ENCODE data around the gene SPOCK1. TPM values are rescaled to one million over a fixed set of nuclear protein-coding genes. Genes with fewer than 3 reads are reported as not detected.

Gene SPOCK1
- polyA plus RNA-seq, 1 experiment: 304 TPM

GRCh38 chr5:137167187-137167586 lies 331.9 kb downstream of the SPOCK1 start:
- no peak for TF ChIP-seq CTCF (IDR thresholded peaks at IDR 0.05; ENCODE audit: insufficient read depth, low read depth, low read length)
- POLR2A ChIA-PET: no interaction called here
- H3K4me3 ChIP-seq (ENCODE audit: low read depth, low read length): no peak overlapping the region
- no peaks in the 10 kb centered on the region for H3K27me3 ChIP-seq (ENCODE audit: control insufficient read depth, insufficient read depth, low read length)
- CTCF ChIA-PET: no interaction called here
- H3K36me3 ChIP-seq (ENCODE audit: control insufficient read depth, insufficient read depth, low read length): no peaks in the 10 kb centered on the region
- no peak for DNase-seq (ENCODE audit: low read depth)

- Histone ChIP-seq H3K27me3 (ENCODE audit: control insufficient read depth, insufficient read depth, low read length) (no peaks in the 10 kb centered on the region), H3K4me3 (ENCODE audit: low read depth, low read length) (no peak overlapping the region), H3K36me3 (ENCODE audit: control insufficient read depth, insufficient read depth, low read length) (no peaks in the 10 kb centered on the region)
- ChIA-PET CTCF (interaction anchor here (1.2 kb wide), 1 partner anchor 12 kb away, joined by 3 read pairs; no protein-coding TSS in a partner anchor), POLR2A (no interaction called here)
- DNase-seq (ENCODE audit: low read depth): no peak
- no peak for TF ChIP-seq CTCF (IDR thresholded peaks at IDR 0.05; ENCODE audit: insufficient read depth, low read depth, low read length)
Observed at GRCh38 chr5:137164961-137165360, 334.2 kb downstream of the SPOCK1 start.

GRCh38 chr5:137164536-137164935 lies 334.6 kb downstream of the SPOCK1 start:
- no peak overlapping the region for H3K4me3 ChIP-seq (ENCODE audit: low read depth, low read length)
- POLR2A ChIA-PET: no interaction called here

GRCh38 chr5:137158691-137159090 lies 340.4 kb downstream of the SPOCK1 start:
- POLR2A ChIA-PET: no interaction called here
- TF ChIP-seq CTCF (IDR thresholded peaks at IDR 0.05; ENCODE audit: insufficient read depth, low read depth, low read length): no peak
- Histone ChIP-seq H3K4me3 (ENCODE audit: low read depth, low read length) (no peak overlapping the region), H3K27me3 (ENCODE audit: control insufficient read depth, insufficient read depth, low read length) (no peaks in the 10 kb centered on the region), H3K36me3 (ENCODE audit: control insufficient read depth, insufficient read depth, low read length) (no peaks in the 10 kb centered on the region)
- CTCF ChIA-PET: no interaction called here
- DNase-seq (ENCODE audit: low read depth): no peak

More at GRCh38 chr5:137164536-137164935, 334.6 kb downstream of the SPOCK1 start:
- DNase-seq (ENCODE audit: low read depth): no peak
- CTCF ChIA-PET: interaction anchor here (1.2 kb wide), 1 partner anchor 13 kb away, joined by 3 read pairs; no protein-coding TSS in a partner anchor
- no peak for TF ChIP-seq CTCF (IDR thresholded peaks at IDR 0.05; ENCODE audit: insufficient read depth, low read depth, low read length)
- no peaks in the 10 kb centered on the region for H3K36me3 ChIP-seq (ENCODE audit: control insufficient read depth, insufficient read depth, low read length)
- no peaks in the 10 kb centered on the region for H3K27me3 ChIP-seq (ENCODE audit: control insufficient read depth, insufficient read depth, low read length)

DNA sequence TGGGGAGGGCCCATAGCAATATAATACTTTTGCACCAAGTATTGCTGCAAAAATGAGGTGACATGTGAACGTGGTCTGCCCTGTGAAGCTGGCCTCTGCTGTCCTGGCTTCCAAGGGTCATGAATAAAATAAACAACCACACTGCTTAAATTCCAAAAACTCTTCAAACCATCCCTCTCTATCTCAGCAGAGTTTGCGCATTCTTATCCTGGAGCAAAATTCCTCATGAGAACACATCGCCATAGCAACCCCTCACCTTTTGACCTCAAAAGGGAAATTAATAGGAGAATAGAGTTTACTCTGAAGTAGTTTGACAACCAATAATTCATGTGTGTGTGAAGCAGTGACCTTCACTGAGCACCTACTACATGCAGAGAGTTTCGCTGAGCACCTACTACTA lies 342.9 kb downstream of the SPOCK1 start:
- Histone ChIP-seq H3K4me3 (ENCODE audit: low read depth, low read length) (no peak overlapping the region), H3K27me3 (ENCODE audit: control insufficient read depth, insufficient read depth, low read length) (no peaks in the 10 kb centered on the region), H3K36me3 (ENCODE audit: control insufficient read depth, insufficient read depth, low read length) (no peaks in the 10 kb centered on the region)
- ChIA-PET POLR2A (no interaction called here), CTCF (no interaction called here)
- TF ChIP-seq CTCF (IDR thresholded peaks at IDR 0.05; ENCODE audit: insufficient read depth, low read depth, low read length): no peak
- DNase-seq (ENCODE audit: low read depth): no peak
